Ishikawa (cell line): Measurements from ENCODE around the gene ST6GALNAC3.

Source experiments
- CEBPB ChIP-seq: IDR thresholded peaks from 2 replicates; pipeline ENCODE4 v1.6.1; 2012
- CREB1 ChIP-seq: IDR thresholded peaks from 2 replicates; pipeline ENCODE4 v1.6.1; 2012; ENCODE audit warnings: low read depth
- EP300 ChIP-seq: IDR thresholded peaks from 2 replicates; pipeline ENCODE4 v1.6.1; 2012; ENCODE audit warnings: borderline replicate concordance
- FOXM1 ChIP-seq: IDR thresholded peaks from 2 replicates; pipeline ENCODE4 v1.6.1; 2012; ENCODE audit warnings: low read depth, borderline replicate concordance
- MAX ChIP-seq: IDR thresholded peaks from 2 replicates; pipeline ENCODE4 v1.6.1; 2012
- NFIC ChIP-seq: IDR thresholded peaks from 2 replicates; pipeline ENCODE4 v1.6.1; 2012
- RAD21 ChIP-seq: IDR thresholded peaks from 2 replicates; pipeline ENCODE4 v1.6.1; 2012; ENCODE audit warnings: low read depth
- REST ChIP-seq: IDR thresholded peaks from 2 replicates; pipeline ENCODE4 v1.6.1; 2012; ENCODE audit warnings: low read depth, mild to moderate bottlenecking
- TCF12 ChIP-seq: IDR thresholded peaks from 2 replicates; pipeline ENCODE4 v1.6.1; 2012; ENCODE audit warnings: low read depth
- USF1 ChIP-seq: IDR thresholded peaks from 2 replicates; pipeline ENCODE4 v1.6.1; 2012
- YY1 ChIP-seq: IDR thresholded peaks from 2 replicates; pipeline ENCODE4 v1.6.1; 2012; ENCODE audit warnings: low read depth

GRCh38 chr1:76503736-76504135 is 429.2 kb downstream of the ST6GALNAC3 start:
- TF ChIP-seq USF1, result no peak
- TF ChIP-seq CEBPB, result no peak
- no peak for TF ChIP-seq RAD21
- TF ChIP-seq REST, result no peak
- no peak for TF ChIP-seq FOXM1
- TF ChIP-seq NFIC, result no peak
- no peak for TF ChIP-seq TCF12
- no peak for TF ChIP-seq EP300
- TF ChIP-seq CREB1, result no peak
- no peak for TF ChIP-seq YY1
- TF ChIP-seq MAX, result no peak
